H1 (cell line): Measurements from ENCODE around the gene CSKMT. TPM values are rescaled to one million over a fixed set of nuclear protein-coding genes. Genes with fewer than 3 reads are reported as not detected.
A peak's percentile ranks its signal among the peaks of the same experiment; 100 is the strongest.

Experiments used
- EGR1 ChIP-seq: IDR thresholded peaks from 2 replicates; pipeline ENCODE4 v1.6.1; 2011; ENCODE audit warnings: low read depth, low read length, borderline replicate concordance
- GABPA ChIP-seq: IDR thresholded peaks from 2 replicates; pipeline ENCODE4 v1.6.1; 2011; ENCODE audit warnings: mild to moderate bottlenecking, low read length, moderate library complexity, borderline replicate concordance; ENCODE audit not compliant: insufficient read depth
- HDAC2 ChIP-seq, 2 experiments: fragments of 300-600 bp in 1 of 2; sonication (generic) in 1 of 2; IDR thresholded peaks; 2 replicates each; pipeline ENCODE4 v1.6.1; 2011 to 2012; ENCODE audit warnings: low read depth in 2 of 2, low read length in 2 of 2, mild to moderate bottlenecking in 2 of 2, moderate library complexity in 2 of 2, borderline replicate concordance in 1 of 2, inconsistent platforms in 1 of 2
- JUN ChIP-seq: IDR thresholded peaks from 2 replicates; pipeline ENCODE4 v1.6.1; 2011; ENCODE audit warnings: low read depth, mild to moderate bottlenecking, improper control_type of control experiment, low read length
- KDM1A ChIP-seq: fragments of 200-600, 300-600 bp; sonication (generic); IDR thresholded peaks from 2 replicates; pipeline ENCODE4 v1.7.1; 2016; ENCODE audit warnings: mild to moderate bottlenecking, low read length, borderline replicate concordance
- SP4 ChIP-seq: IDR thresholded peaks from 2 replicates; pipeline ENCODE4 v1.6.1; 2012; ENCODE audit warnings: low read length, inconsistent platforms
- USF2 ChIP-seq: IDR thresholded peaks from 2 replicates; pipeline ENCODE4 v1.6.1; 2011; ENCODE audit warnings: low read length, improper control_type of control experiment
- polyA plus RNA-seq, 7 experiments: library from polyadenylated mRNA; depleted of rRNA in 3 of 7; stranded (reverse) in 5 of 7; unstranded in 2 of 7; fragments of >200 nt in 5 of 7; fragments of 200-250 nt in 2 of 7; gene quantifications; 1 replicate in 5 of 7; 2 replicates in 1 of 7; 4 replicates in 1 of 7; pipeline versions ENCODE4 v1.2.1 to v1.2.3, GENCODE V29; 2011 to 2013; ENCODE audit warnings: missing spikeins in 2 of 7, mixed read lengths in 2 of 7
- total RNA-seq: library from RNA; stranded (reverse); fragmentation: NEBNext Ultra II Directional; extraction: Animal tissue kit (Norgen Biotek cat#: 25700); gene quantifications from 2 replicates; pipeline ENCODE4 v1.2.1, GENCODE V29; 2021
- TF ChIP-seq, protein P1 (sequence below): fragments of 300-600 bp; sonication (generic); IDR thresholded peaks from 2 replicates; pipeline ENCODE4 v1.7.1; 2012; ENCODE audit warnings: low read length, moderate library complexity, mild to moderate bottlenecking, inconsistent platforms; ENCODE audit not compliant: insufficient replicate concordance

Gene CSKMT
- total and polyA plus RNA-seq, 2 of the 8 experiments (the other 6 are each of a cell fraction or from before 2014, with no cell fraction given), result 12.0 to 66.1 TPM

GRCh38 chr11:62707277-62707861, 42.3 kb downstream of the CSKMT start, which contains the start of the genes BSCL2 and GNG3 (continued):
- TF ChIP-seq GABPA (0 out of 2 replicates have a peak, but pooled peaks have one; percentile 17), SP4 (peak; percentile 80; the same call in 1 of the 2 replicates), EGR1 (peak; percentile 86; the same call in 1 of the 2 replicates), KDM1A (peak; percentile 77; the same call in 1 of the 2 replicates), USF2 (no peak), JUN (no peak; the same call in 1 of the 2 replicates), HDAC2 (IDR thresholded peaks at IDR 0.05; ENCODE audit: borderline replicate concordance in 1 of 2, low read depth in 2 of 2, low read length in 2 of 2) (no peak; a peak in 1 of 4 replicates)
- TF ChIP-seq, protein P1, sequence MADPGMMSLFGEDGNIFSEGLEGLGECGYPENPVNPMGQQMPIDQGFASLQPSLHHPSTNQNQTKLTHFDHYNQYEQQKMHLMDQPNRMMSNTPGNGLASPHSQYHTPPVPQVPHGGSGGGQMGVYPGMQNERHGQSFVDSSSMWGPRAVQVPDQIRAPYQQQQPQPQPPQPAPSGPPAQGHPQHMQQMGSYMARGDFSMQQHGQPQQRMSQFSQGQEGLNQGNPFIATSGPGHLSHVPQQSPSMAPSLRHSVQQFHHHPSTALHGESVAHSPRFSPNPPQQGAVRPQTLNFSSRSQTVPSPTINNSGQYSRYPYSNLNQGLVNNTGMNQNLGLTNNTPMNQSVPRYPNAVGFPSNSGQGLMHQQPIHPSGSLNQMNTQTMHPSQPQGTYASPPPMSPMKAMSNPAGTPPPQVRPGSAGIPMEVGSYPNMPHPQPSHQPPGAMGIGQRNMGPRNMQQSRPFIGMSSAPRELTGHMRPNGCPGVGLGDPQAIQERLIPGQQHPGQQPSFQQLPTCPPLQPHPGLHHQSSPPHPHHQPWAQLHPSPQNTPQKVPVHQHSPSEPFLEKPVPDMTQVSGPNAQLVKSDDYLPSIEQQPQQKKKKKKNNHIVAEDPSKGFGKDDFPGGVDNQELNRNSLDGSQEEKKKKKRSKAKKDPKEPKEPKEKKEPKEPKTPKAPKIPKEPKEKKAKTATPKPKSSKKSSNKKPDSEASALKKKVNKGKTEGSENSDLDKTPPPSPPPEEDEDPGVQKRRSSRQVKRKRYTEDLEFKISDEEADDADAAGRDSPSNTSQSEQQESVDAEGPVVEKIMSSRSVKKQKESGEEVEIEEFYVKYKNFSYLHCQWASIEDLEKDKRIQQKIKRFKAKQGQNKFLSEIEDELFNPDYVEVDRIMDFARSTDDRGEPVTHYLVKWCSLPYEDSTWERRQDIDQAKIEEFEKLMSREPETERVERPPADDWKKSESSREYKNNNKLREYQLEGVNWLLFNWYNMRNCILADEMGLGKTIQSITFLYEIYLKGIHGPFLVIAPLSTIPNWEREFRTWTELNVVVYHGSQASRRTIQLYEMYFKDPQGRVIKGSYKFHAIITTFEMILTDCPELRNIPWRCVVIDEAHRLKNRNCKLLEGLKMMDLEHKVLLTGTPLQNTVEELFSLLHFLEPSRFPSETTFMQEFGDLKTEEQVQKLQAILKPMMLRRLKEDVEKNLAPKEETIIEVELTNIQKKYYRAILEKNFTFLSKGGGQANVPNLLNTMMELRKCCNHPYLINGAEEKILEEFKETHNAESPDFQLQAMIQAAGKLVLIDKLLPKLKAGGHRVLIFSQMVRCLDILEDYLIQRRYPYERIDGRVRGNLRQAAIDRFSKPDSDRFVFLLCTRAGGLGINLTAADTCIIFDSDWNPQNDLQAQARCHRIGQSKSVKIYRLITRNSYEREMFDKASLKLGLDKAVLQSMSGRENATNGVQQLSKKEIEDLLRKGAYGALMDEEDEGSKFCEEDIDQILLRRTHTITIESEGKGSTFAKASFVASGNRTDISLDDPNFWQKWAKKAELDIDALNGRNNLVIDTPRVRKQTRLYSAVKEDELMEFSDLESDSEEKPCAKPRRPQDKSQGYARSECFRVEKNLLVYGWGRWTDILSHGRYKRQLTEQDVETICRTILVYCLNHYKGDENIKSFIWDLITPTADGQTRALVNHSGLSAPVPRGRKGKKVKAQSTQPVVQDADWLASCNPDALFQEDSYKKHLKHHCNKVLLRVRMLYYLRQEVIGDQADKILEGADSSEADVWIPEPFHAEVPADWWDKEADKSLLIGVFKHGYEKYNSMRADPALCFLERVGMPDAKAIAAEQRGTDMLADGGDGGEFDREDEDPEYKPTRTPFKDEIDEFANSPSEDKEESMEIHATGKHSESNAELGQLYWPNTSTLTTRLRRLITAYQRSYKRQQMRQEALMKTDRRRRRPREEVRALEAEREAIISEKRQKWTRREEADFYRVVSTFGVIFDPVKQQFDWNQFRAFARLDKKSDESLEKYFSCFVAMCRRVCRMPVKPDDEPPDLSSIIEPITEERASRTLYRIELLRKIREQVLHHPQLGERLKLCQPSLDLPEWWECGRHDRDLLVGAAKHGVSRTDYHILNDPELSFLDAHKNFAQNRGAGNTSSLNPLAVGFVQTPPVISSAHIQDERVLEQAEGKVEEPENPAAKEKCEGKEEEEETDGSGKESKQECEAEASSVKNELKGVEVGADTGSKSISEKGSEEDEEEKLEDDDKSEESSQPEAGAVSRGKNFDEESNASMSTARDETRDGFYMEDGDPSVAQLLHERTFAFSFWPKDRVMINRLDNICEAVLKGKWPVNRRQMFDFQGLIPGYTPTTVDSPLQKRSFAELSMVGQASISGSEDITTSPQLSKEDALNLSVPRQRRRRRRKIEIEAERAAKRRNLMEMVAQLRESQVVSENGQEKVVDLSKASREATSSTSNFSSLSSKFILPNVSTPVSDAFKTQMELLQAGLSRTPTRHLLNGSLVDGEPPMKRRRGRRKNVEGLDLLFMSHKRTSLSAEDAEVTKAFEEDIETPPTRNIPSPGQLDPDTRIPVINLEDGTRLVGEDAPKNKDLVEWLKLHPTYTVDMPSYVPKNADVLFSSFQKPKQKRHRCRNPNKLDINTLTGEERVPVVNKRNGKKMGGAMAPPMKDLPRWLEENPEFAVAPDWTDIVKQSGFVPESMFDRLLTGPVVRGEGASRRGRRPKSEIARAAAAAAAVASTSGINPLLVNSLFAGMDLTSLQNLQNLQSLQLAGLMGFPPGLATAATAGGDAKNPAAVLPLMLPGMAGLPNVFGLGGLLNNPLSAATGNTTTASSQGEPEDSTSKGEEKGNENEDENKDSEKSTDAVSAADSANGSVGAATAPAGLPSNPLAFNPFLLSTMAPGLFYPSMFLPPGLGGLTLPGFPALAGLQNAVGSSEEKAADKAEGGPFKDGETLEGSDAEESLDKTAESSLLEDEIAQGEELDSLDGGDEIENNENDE, result no peak
